Aorta (tissue), 5 donors: ENCODE measurements around the gene ZHX3. TPM values are rescaled to one million over a fixed set of nuclear protein-coding genes. Genes with fewer than 3 reads are reported as not detected.
A peak's percentile ranks its signal among the peaks of the same experiment; 100 is the strongest.

ENCODE experiments used
- ATAC-seq: fragments of 200-7000 bp; cut with Tn5 transposase; one replicate; pipeline ENCODE4 v1.9.1; 2022; ENCODE audit warnings: moderate library complexity; ENCODE audit not compliant: low FRiP score
- DNase-seq, 2 donors: peaks; one replicate each; pipeline ENCODE4 v3.0.0-alpha.2; 2020
- H3K27ac ChIP-seq, 2 donors: one replicate each; pipeline ENCODE4 v1.5.1; 2013; ENCODE audit warnings: low read length in 2 of 2, mild to moderate bottlenecking in 2 of 2, moderate library complexity in 2 of 2, control low read depth in 1 of 2, inconsistent platforms in 1 of 2, low read depth in 1 of 2
- H3K27me3 ChIP-seq, 2 donors: one replicate each; pipeline ENCODE4 v1.6.1; 2013; ENCODE audit warnings: control low read depth in 1 of 2, low read length in 1 of 2, mild to moderate bottlenecking in 1 of 2, moderate library complexity in 1 of 2; ENCODE audit not compliant: insufficient read depth in 2 of 2, control insufficient read depth in 1 of 2
- H3K36me3 ChIP-seq, 2 donors: one replicate each; pipeline ENCODE4 v1.6.1; 2013; ENCODE audit warnings: control low read depth in 1 of 2, low read length in 1 of 2, mild to moderate bottlenecking in 1 of 2; ENCODE audit not compliant: insufficient read depth in 2 of 2, control insufficient read depth in 1 of 2
- H3K4me1 ChIP-seq, 2 donors: one replicate each; pipeline ENCODE4 v1.6.1; 2013; ENCODE audit warnings: low read length in 2 of 2, control low read depth in 1 of 2, mild to moderate bottlenecking in 1 of 2, moderate library complexity in 1 of 2; ENCODE audit not compliant: insufficient read depth in 2 of 2, control insufficient read depth in 1 of 2
- H3K4me3 ChIP-seq, 2 donors: one replicate each; pipeline ENCODE4 v1.5.1; 2013; ENCODE audit warnings: low read length in 2 of 2, control low read depth in 1 of 2, mild to moderate bottlenecking in 1 of 2
- H3K9me3 ChIP-seq: one replicate; pipeline ENCODE4 v1.6.1; 2013; ENCODE audit warnings: mild to moderate bottlenecking, low read length; ENCODE audit not compliant: control insufficient read depth
- WGBS, 2 donors: extraction: QIAGEN DNeasy Blood & Tissue Kit; methylation state at CpG; one replicate each; pipeline ENCODE4 v1.1.7; 2013; 5-methylcytosine and 5-hydroxymethylcytosine counted together
- intact Hi-C, 2 donors: fragments of 100-400 bp; cut with DNase I; formaldehyde crosslinking; loops; one replicate each; pipeline versions ENCODE4 v1.14.2 to v1.15.0; 2022
- long read RNA-seq, 2 donors: library from polyadenylated mRNA; unstranded; transcript quantifications; one replicate each; pipeline ENCODE4 v2.0.0, GENCODE V29; 2020 to 2021
- polyA plus RNA-seq, 2 donors: library from polyadenylated mRNA; stranded (reverse); fragments of 200-250 nt; gene quantifications; one replicate each; pipeline ENCODE4 v1.2.3, GENCODE V29; 2013
- total RNA-seq, 2 donors: library from RNA; stranded (reverse); fragmentation: NEBNext Ultra II Directional; extraction: Animal tissue kit (Norgen Biotek cat#: 25700); gene quantifications; one replicate each; pipeline ENCODE4 v1.2.1, GENCODE V29; 2021
- donor health status: healthy with polysubstance abuse.
- donor health status: Bipolar disorder and iron deficiency.
- donor health status: DM: no; HTN: no; CAD: no.
- donor health status: DM: no; HTN: no; CAD: no.
- donor health status: DM: yes; HTN: yes; CAD: no.

The ZHX3 gene
- total RNA-seq (10 to 100 TPM; 50.7 to 98.6 TPM), polyA plus RNA-seq (10 to 100 TPM; 11.0 to 26.9 TPM)
- long read RNA-seq, donor 1, partial matches to known transcripts = 14 of 67 reads
- long read RNA-seq, donor 1, other reads (novel, unspliced or antisense) = 53 of 67 reads
- long read RNA-seq, donor 2, full-length matches to known transcripts = 2 of 26 reads
- long read RNA-seq, donor 2, partial matches to known transcripts = 4 of 26 reads
- long read RNA-seq, donor 2, other reads (novel, unspliced or antisense) = 20 of 26 reads

GRCh38 chr20:41317546-41318270 lies at the start of gene ZHX3:
TSS of gene ZHX3 (minus strand) at chr20:41317731. CDS start at chr20:41204916, 112,815 bp downstream.
- peak; percentile 98 for ATAC-seq
- peak within 1 kb of the TSS; percentile 83 to 96 for H3K4me3 ChIP-seq
- H3K27ac ChIP-seq = peak within 1 kb of the TSS; percentile 53 to 99
- H3K27me3 ChIP-seq = no peaks in the 10 kb centered on the region
- peak; percentile 98 to 99 for DNase-seq
- intact Hi-C loops = loop anchor here (2.0 to 5.0 kb wide), 4 partner anchors 23 to 140 kb away; partner anchors contain the start of gene LPIN3 (in 1 of the 2)
- WGBS, 2 donors = 0 to 1% methylated on average over 25 to 64 of the region's 64 CpGs
- no peaks in the 10 kb centered on the region for H3K9me3 ChIP-seq
- peaks cover 3% of the 10 kb centered on the region in 2 donors for H3K4me1 ChIP-seq
- no peaks in the 10 kb centered on the region for H3K36me3 ChIP-seq

- intact Hi-C loops = no loop called here
- 90 to 92% methylated on average over 13 of the region's 13 CpGs for WGBS, 2 donors
- H3K27me3 ChIP-seq = no peaks in the 10 kb centered on the region
Measured at GRCh38 chr20:41367393-41367695, 49.8 kb upstream of the ZHX3 start.

GRCh38 chr20:41366546-41367392 lies 49.2 kb upstream of the ZHX3 start, which contains the start of gene EMILIN3:
TSS of gene EMILIN3 (minus strand) at chr20:41366818. CDS start at chr20:41366634, 184 bp downstream.
- intact Hi-C loops = no loop called here
- H3K4me3 ChIP-seq = peak within 1 kb of the TSS; percentile 22 to 33
- no peak within 1 kb of the TSS for H3K27ac ChIP-seq
- no peaks in the 10 kb centered on the region for H3K9me3 ChIP-seq
- H3K4me1 ChIP-seq = no peaks in the 10 kb centered on the region
- 12 to 16% methylated on average over 56 to 93 of the region's 93 CpGs for WGBS, 2 donors
- H3K27me3 ChIP-seq = no peaks in the 10 kb centered on the region
- ATAC-seq (no peak), DNase-seq (no peak)
- no peaks in the 10 kb centered on the region for H3K36me3 ChIP-seq

More at GRCh38 chr20:41367393-41367695, 49.8 kb upstream of the ZHX3 start:
- Histone ChIP-seq H3K4me3 (no peak overlapping the region), H3K36me3 (no peaks in the 10 kb centered on the region), H3K27ac (no peak overlapping the region), H3K4me1 (no peaks in the 10 kb centered on the region), H3K9me3 (no peaks in the 10 kb centered on the region)
- DNase-seq (no peak), ATAC-seq (no peak)

GRCh38 chr20:41365777-41366545 lies 48.4 kb upstream of the ZHX3 start:
- H3K4me1 ChIP-seq = no peaks in the 10 kb centered on the region
- H3K27me3 ChIP-seq = no peaks in the 10 kb centered on the region
- no peaks in the 10 kb centered on the region for H3K36me3 ChIP-seq
- DNase-seq (peak in 1 of 2 donors; percentile 38), ATAC-seq (no peak)
- intact Hi-C loops = no loop called here
- 1% methylated on average over 52 to 76 of the region's 76 CpGs for WGBS, 2 donors
- peak overlapping the region; percentile 22 to 33 for H3K4me3 ChIP-seq
- no peak overlapping the region for H3K27ac ChIP-seq
- no peaks in the 10 kb centered on the region for H3K9me3 ChIP-seq

GRCh38 chr20:41364967-41365765 lies 47.6 kb upstream of the ZHX3 start:
- H3K4me3 ChIP-seq = no peak overlapping the region
- no peaks in the 10 kb centered on the region for H3K36me3 ChIP-seq
- 89% methylated on average over 19 of the region's 19 CpGs for WGBS, 2 donors
- ATAC-seq (no peak), DNase-seq (no peak)
- no peak overlapping the region for H3K27ac ChIP-seq
- intact Hi-C loops = no loop called here
- H3K27me3 ChIP-seq = no peaks in the 10 kb centered on the region
- H3K4me1 ChIP-seq = no peaks in the 10 kb centered on the region
- no peaks in the 10 kb centered on the region for H3K9me3 ChIP-seq

- H3K4me1 ChIP-seq = no peaks in the 10 kb centered on the region
- no peak overlapping the region for H3K27ac ChIP-seq
- 93% methylated on average over 13 of the region's 13 CpGs for WGBS, 2 donors
- no peaks in the 10 kb centered on the region for H3K9me3 ChIP-seq
- intact Hi-C loops = no loop called here
- no peaks in the 10 kb centered on the region for H3K27me3 ChIP-seq
- no peak overlapping the region for H3K4me3 ChIP-seq
- DNase-seq (no peak), ATAC-seq (peak; percentile 16)
- H3K36me3 ChIP-seq = no peaks in the 10 kb centered on the region
Measured at GRCh38 chr20:41364236-41364855, 46.8 kb upstream of the ZHX3 start.

GRCh38 chr20:41363601-41364000 lies 46.1 kb upstream of the ZHX3 start:
- no peaks in the 10 kb centered on the region for H3K27me3 ChIP-seq
- 95 to 96% methylated on average over 7 of the region's 7 CpGs for WGBS, 2 donors
- DNase-seq (no peak), ATAC-seq (no peak)
- intact Hi-C loops = no loop called here
- no peak overlapping the region for H3K27ac ChIP-seq
- no peaks in the 10 kb centered on the region for H3K4me1 ChIP-seq
- no peaks in the 10 kb centered on the region for H3K36me3 ChIP-seq
- H3K9me3 ChIP-seq = no peaks in the 10 kb centered on the region
- H3K4me3 ChIP-seq = no peak overlapping the region
